K562 (cell line): ENCODE results near the gene ANKRD34A. TPM values are rescaled to one million over a fixed set of nuclear protein-coding genes. Genes with fewer than 3 reads are reported as not detected.

Source experiments
- ARID4B ChIP-seq: sonication (generic); formaldehyde crosslinking; IDR thresholded peaks from 2 replicates; pipeline ENCODE4 v1.8.0; 2022; ENCODE audit warnings: mild to moderate bottlenecking, missing genetic modification reagents
- CREM ChIP-seq: IDR thresholded peaks from 2 replicates; pipeline ENCODE4 v1.6.1; 2014; ENCODE audit warnings: antibody characterized with exemption, low read depth
- CXXC5 ChIP-seq: fragments of 250-450 bp; sonication (Bioruptor Pico); IDR thresholded peaks from 2 replicates; pipeline ENCODE4 v1.8.0; 2022; ENCODE audit warnings: inconsistent platforms, mild to moderate bottlenecking, moderate library complexity
- KLF16 ChIP-seq: IDR thresholded peaks from 2 replicates; pipeline ENCODE4 v1.6.1; 2016; ENCODE audit warnings: antibody characterized with exemption
- MNT ChIP-seq, 2 experiments: fragments of 450-650 bp; conservative IDR thresholded peaks; 2 replicates each; pipeline ENCODE4 v1.6.1; 2017; ENCODE audit warnings: mild to moderate bottlenecking in 2 of 2, moderate library complexity in 2 of 2
- NR2C2 ChIP-seq, 2 experiments: fragments of 200-800 bp in 1 of 2; sonication (Bioruptor generic) in 1 of 2; sonication (generic) in 1 of 2; formaldehyde crosslinking in 1 of 2; IDR thresholded peaks; 2 replicates each; pipeline versions ENCODE4 v1.6.1 to v1.8.0; 2016 to 2022; ENCODE audit warnings: mild to moderate bottlenecking in 1 of 2, missing compliant biosample characterization in 1 of 2, missing genetic modification characterization in 1 of 2, missing genetic modification reagents in 1 of 2
- TEAD4 ChIP-seq, 2 experiments: sonication (generic) in 1 of 2; formaldehyde crosslinking in 1 of 2; IDR thresholded peaks; 2 replicates each; pipeline versions ENCODE4 v1.6.1 to v1.8.0; 2012 to 2022; ENCODE audit warnings: borderline replicate concordance in 1 of 2, inconsistent platforms in 1 of 2, low read length in 1 of 2, mild to moderate bottlenecking in 1 of 2, missing genetic modification reagents in 1 of 2
- ZBTB17 ChIP-seq: fragments of 450-650 bp; formaldehyde crosslinking; IDR thresholded peaks from 2 replicates; pipeline ENCODE4 v1.4.0; 2020; ENCODE audit warnings: mild to moderate bottlenecking
- ZBTB7A ChIP-seq: IDR thresholded peaks from 2 replicates; pipeline ENCODE4 v1.6.1; 2011; ENCODE audit warnings: low read depth, mild to moderate bottlenecking, low read length, moderate library complexity, borderline replicate concordance; ENCODE audit not compliant: control insufficient read depth
- polyA plus RNA-seq, 8 experiments: library from polyadenylated mRNA; depleted of rRNA in 4 of 8; stranded (reverse) in 5 of 8; unstranded in 3 of 8; fragments of >200 nt; fragmentation: Nextera tagmentation in 2 of 8; fragmentation: Illumina TruSeq in 1 of 8; extraction: Ambion mirVana in 2 of 8; extraction: Trizol in 1 of 8; gene quantifications; 2 replicates each; pipeline versions ENCODE4 v1.2.1 to v1.2.3, GENCODE V29; 2011 to 2014; ENCODE audit warnings: inconsistent platforms in 1 of 8, missing spikeins in 1 of 8
- total RNA-seq, 7 experiments: library from RNA; depleted of rRNA in 6 of 7; stranded (reverse); fragments of >200 nt in 6 of 7; fragmentation: Illumina TruSeq in 2 of 7; extraction: Trizol in 2 of 7; gene quantifications; 2 replicates each; pipeline versions ENCODE4 v1.2.1 to v1.2.3, GENCODE V29; 2011 to 2021; ENCODE audit warnings: low replicate concordance in 1 of 7

Gene ANKRD34A
- total and polyA plus RNA-seq, 9 of the 15 experiments (the other 6 are each of a cell fraction or from before 2014, with no cell fraction given) = 0.06 to 1.6 (median 0.43) TPM

DNA sequence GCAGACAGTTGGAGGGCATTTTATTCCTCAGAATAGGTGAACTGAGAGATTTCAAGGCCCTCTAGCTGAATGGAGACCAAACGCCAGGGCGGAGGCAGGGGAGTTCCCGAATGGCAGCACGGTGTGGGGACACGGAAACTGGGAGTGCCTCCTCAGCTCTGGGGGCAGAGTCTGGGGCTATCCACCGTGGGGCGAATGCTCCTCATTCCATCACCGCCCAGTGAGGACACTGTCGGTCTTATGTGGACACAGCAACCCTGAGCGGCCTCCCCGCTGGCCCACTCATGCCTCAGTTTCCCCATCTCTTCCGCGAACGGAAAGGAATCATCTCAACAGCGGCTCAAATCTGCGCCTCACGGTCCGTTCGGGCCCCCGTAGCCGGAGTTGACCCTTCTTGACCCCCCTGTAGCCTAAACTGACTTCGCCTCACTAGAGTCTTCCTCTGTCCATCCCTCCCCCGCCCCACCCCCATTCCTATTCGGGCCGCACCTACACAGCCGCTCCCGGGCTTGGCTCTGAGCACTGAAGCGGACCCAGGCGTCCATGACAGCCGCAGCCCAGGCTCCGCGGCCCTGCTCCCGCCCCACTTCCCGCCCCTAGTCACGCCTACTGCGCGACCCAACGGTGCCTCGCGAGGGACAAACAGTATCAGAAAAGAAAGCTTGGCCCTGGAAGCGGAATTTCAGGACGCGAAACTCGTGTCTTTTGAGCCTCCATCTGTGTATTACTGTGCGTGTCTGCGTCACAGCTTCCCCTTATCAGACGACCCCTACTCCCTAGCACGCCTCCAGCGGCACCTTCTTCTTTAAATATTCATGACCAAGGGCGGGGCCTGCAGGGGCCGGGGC is 46.0 kb downstream of the ANKRD34A start, which contains the start of gene PEX11B (continued):
- TF ChIP-seq ARID4B (peak; percentile 62), MNT (conservative IDR thresholded peaks at IDR 0.05) (peak; percentile 72 to 75), ZBTB7A (peak; percentile 9; the same call in 1 of the 2 replicates), ZBTB17 (no peak), CXXC5 (CRISPR knock-in tag) (peak; percentile 78), TEAD4 (IDR thresholded peaks at IDR 0.05; ENCODE audit: low read length) (peak; percentile 36), TEAD4 (CRISPR knock-in tag; IDR thresholded peaks at IDR 0.05; ENCODE audit: borderline replicate concordance) (peak; percentile 76; the same call in 1 of the 2 replicates), NR2C2 (CRISPR knock-in tag; IDR thresholded peaks at IDR 0.05) (0 out of 2 replicates have a peak, but pooled peaks have one; percentile 19), NR2C2 (tag; IDR thresholded peaks at IDR 0.05) (peak; percentile 74), CREM (peak; percentile 84), KLF16 (peak; percentile 72)
